SK-N-MC (cell line): ENCODE data around the gene WIPF3.

Experiments
- EZH2 ChIP-seq: fragments of 200-600 bp; sonication (generic); IDR thresholded peaks from one replicate; pipeline ENCODE4 v1.6.1; 2017; ENCODE audit warnings: antibody characterized with exemption
- FOXP2 ChIP-seq: optimal IDR thresholded peaks from 2 replicates; pipeline ENCODE3; 2011; ENCODE audit warnings: mild to moderate bottlenecking, moderate library complexity; ENCODE audit not compliant: insufficient read depth; ENCODE audit errors: extremely low read length, control extremely low read depth
- POLR2AphosphoS5 ChIP-seq: IDR thresholded peaks from 2 replicates; pipeline ENCODE4 v1.6.1; 2012; ENCODE audit warnings: mild to moderate bottlenecking, low read depth, low read length, borderline replicate concordance

GRCh38 chr7:29858191-29858951 lies 52.1 kb downstream of the WIPF3 start:
- no peak for TF ChIP-seq EZH2
- TF ChIP-seq POLR2AphosphoS5 = no peak
- TF ChIP-seq FOXP2 = no peak
